Mammary epithelial cell (primary cell): ENCODE results near the gene SUPT4H1.

Experiments used
- EZH2 ChIP-seq: IDR thresholded peaks from 2 replicates; pipeline ENCODE4 v1.6.1; 2012; ENCODE audit warnings: low read length, inconsistent platforms, borderline replicate concordance
- TF ChIP-seq, protein P1 (sequence below), 2 donors: IDR thresholded peaks in 1 of 2; conservative IDR thresholded peaks in 1 of 2; 2 replicates each; pipeline ENCODE4 v1.5.1; 2011 to 2012; ENCODE audit warnings: inconsistent platforms in 2 of 2, low read length in 2 of 2, mild to moderate bottlenecking in 2 of 2, control low read depth in 1 of 2, low read depth in 1 of 2; ENCODE audit not compliant: insufficient read depth in 1 of 2; ENCODE audit errors: extremely low read depth in 1 of 2

DNA sequence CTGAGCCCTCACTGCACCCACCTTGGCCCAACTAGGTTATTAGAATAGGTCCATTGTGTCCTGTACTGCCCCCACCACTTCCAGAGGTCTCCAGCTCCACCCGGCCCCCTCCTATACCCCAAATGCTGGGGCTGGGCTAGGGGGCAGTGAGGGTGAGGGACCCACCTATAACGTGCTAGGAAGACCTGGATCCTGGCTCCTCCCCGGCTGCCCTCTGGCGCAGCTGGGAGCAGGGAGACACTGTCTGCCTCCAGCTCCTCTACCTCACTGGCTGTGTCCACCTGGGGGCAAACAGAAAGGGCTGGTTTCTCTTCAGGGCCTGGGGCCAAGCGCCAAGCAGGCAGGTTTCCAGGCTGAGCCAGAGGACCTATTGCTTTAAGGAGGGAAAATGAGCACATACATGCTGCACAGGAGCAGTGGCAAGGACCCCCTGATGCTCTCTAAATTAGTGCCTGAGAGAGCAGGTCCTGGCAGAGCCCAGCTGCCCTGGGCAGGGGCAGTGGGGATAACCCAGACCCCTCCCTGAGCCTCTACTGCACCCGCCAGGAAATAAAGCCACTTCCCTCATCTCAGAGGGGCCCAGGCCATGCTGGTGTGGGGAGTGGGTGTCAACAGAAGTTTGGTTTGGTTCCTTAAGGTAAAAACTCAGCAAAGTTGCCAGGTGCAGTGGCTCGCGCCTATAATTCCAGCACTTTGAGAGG lies 35.6 kb downstream of the SUPT4H1 start:
- TF ChIP-seq, protein P1, sequence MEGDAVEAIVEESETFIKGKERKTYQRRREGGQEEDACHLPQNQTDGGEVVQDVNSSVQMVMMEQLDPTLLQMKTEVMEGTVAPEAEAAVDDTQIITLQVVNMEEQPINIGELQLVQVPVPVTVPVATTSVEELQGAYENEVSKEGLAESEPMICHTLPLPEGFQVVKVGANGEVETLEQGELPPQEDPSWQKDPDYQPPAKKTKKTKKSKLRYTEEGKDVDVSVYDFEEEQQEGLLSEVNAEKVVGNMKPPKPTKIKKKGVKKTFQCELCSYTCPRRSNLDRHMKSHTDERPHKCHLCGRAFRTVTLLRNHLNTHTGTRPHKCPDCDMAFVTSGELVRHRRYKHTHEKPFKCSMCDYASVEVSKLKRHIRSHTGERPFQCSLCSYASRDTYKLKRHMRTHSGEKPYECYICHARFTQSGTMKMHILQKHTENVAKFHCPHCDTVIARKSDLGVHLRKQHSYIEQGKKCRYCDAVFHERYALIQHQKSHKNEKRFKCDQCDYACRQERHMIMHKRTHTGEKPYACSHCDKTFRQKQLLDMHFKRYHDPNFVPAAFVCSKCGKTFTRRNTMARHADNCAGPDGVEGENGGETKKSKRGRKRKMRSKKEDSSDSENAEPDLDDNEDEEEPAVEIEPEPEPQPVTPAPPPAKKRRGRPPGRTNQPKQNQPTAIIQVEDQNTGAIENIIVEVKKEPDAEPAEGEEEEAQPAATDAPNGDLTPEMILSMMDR (conservative IDR thresholded peaks at IDR 0.05 in 1 of 2, IDR thresholded peaks at IDR 0.05 in 1 of 2; ENCODE audit: extremely low read depth in 1 of 2, insufficient read depth in 1 of 2, low read depth in 1 of 2, low read length in 2 of 2): no peak
- TF ChIP-seq EZH2: no peak
